NCI-H146 treated with DMSO at 0.1 percent for 48 hours (cell line): ENCODE results near the gene NPR1.
A peak's percentile ranks its signal among the peaks of the same experiment; 100 is the strongest.
"Not testable (repeated sequence)": the region's sequence is repeated elsewhere in the genome, so short reads cannot be mapped to it uniquely, and the experiment has no call there.

Experiments used
- DNase-seq: peaks from one replicate; lab custom pipeline; 2025; ENCODE audit not compliant: unreplicated experiment; lab: John Stamatoyannopoulos, UW

The NPR1 gene

DNA sequence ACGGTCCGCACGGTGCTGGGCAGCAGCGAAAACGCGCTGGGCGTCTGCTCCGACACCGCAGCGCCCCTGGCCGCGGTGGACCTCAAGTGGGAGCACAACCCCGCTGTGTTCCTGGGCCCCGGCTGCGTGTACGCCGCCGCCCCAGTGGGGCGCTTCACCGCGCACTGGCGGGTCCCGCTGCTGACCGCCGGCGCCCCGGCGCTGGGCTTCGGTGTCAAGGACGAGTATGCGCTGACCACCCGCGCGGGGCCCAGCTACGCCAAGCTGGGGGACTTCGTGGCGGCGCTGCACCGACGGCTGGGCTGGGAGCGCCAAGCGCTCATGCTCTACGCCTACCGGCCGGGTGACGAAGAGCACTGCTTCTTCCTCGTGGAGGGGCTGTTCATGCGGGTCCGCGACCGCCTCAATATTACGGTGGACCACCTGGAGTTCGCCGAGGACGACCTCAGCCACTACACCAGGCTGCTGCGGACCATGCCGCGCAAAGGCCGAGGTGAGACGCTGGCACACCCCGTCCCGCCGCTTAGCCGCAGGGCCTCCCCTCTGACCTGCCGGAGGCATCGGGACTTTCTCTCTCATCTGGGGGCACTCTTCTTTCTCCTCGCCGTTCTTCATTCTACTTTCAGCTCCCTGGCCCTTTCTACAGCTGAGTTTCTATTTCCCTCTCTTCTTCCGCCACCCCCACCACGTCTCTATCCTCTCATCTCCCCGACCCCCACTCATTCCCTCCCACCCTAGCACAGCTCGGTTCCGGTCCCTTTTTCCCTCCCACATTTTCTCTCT is 1.0 kb downstream of the NPR1 start:
- DNase-seq: no peak

DNA sequence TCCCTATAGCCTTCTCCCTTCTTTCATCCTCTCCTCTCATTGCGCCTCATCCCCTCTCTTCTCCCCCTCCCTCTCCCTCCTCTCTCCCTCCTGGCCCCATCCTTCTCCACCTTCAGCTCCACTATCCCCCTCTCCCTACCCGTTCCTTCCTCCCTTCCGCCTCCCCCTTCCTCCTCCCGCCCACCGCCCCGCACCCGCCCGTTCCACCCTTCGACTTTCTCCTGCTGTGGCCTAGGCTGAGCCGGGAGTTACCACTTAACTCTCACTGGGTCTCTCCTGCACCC is 1.6 kb downstream of the NPR1 start:
- no peak for DNase-seq

DNA sequence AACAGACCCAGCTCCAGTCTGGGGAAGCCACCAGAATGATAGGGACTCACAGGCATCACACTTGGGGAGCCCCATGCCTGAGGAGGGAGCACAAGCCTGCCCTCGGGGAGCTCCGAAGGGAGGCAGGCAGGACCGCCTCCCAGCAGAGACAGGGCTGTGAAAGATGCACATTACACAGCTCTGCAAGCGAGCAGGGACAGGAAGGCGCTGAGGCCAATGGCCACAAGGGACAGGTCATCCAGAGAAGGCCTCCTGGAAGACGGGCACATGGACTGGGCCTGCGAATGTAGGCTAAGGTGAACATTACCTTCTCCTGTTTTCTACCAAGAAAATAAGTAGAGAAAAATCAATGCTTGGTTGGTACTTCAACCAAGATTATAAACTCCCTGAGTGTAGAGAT is 4.2 kb downstream of the NPR1 start:
- DNase-seq: no peak

DNA sequence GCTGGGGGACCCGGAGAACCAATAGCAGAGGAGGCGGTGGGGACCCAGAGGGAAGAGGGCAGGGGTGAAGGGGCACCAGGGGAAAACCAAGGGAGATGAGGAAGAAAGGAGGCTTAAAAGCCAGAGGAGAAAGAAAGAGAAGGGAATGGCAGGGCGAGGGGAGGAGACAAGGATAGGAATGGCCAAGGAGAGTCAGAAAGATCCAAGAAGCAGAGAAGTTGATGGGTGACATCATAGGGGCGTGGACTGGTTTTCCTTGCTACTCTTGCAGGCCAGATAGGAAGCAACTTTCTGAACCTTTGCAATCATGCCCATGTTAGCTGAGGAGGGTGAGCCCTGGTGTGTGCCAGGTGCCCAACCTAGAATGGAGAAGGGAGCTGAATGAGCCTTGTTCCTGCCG is 5.4 kb downstream of the NPR1 start:
- no peak for DNase-seq

DNA sequence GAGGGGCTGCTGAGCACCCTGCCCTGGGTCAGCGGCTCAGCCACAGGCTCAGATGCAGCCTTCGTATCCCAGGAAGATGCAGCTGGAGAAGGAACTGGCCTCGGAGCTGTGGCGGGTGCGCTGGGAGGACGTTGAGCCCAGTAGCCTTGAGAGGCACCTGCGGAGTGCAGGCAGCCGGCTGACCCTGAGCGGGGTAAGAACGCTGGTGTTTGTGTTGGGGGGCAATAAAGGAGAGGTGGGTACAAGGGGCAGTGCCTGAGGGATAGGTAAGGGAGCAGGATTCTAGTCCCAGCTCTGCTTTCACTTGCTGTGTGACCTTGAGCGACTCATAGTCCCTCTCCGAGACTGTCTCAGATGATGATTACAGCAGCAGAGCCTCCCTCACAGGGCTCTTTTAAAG is 6.4 kb downstream of the NPR1 start:
- DNase-seq: no peak

DNA sequence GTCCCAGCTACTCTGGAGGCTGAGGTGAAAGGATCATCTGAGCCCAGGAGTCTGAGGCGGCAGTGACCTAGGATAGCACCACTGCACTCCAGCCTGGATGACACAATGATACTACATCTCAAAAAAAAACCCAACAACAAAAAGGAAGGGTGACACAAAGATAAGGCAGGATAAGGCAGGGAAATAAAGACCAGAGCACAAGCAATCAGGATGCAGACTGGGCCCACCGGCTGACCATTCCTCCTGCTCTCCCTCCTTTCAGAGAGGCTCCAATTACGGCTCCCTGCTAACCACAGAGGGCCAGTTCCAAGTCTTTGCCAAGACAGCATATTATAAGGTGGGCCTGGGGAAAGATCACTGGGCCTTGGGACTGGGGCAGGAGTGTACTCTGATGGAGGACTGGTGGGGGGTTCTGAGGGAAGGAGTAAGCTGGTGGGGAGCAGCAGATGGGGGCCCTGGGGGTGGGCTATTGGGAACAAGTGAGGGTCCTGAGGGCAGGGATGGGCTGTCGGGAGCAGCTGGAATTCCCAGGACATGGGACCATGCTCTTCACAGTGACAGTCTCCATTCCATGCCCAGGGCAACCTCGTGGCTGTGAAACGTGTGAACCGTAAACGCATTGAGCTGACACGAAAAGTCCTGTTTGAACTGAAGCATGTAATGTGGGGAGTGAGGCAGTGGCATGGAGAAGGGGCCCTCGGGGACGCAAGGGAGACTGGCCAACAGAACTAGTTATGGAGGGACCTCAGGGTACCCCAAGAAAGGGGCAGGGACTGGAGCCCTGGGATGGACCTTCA is 7.3 kb downstream of the NPR1 start:
- DNase-seq: no peak

DNA sequence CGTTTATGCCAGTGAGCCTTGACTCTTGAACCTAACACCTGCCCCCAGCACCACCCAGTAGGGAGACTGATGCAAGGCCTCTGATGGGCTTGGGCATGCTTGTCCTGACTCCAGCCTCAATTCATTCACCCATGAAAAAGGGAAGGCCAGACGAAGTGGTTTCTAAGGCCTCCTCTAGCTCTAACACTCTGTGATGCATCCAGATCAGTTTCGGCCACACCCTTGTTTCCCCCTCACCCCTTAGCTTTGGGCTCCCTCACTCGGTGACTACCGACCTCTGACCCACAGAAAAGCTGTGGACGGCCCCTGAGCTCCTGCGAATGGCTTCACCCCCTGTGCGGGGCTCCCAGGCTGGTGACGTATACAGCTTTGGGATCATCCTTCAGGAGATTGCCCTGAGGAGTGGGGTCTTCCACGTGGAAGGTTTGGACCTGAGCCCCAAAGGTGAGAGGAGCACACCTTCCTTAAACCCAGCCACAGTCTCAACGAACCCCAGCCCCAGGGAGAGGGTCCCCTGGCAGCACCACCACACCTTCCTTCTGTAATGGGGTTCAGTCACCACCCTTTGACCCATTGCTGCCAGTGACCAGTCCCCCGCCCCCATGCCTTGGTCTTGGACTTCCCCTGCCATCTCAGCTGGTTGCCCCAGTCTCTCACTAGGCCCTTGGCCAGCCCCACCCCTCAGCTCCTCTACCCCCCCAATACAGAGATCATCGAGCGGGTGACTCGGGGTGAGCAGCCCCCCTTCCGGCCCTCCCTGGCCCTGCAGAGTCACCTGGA is 9.0 kb downstream of the NPR1 start:
- no peak for DNase-seq

DNA sequence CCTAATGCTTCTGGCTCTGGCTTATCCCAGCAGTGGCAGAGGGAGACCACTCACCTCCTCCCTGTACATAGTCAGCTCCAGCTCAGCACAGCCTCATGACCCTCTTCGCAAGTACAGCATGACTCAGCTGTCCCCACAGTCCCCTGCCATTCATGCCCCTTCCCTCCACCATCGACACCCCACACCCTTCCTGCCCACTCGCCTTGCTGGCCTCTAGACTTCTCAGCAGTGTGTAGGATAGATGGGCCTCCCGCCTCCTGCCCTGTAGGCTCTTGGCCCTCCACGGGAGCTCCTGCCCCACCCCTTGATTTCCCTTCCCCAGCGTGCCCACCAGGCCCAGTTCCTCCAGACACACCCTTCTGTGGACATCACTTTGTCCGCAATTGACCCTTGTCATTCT is 9.8 kb downstream of the NPR1 start:
- DNase-seq: no peak

DNA sequence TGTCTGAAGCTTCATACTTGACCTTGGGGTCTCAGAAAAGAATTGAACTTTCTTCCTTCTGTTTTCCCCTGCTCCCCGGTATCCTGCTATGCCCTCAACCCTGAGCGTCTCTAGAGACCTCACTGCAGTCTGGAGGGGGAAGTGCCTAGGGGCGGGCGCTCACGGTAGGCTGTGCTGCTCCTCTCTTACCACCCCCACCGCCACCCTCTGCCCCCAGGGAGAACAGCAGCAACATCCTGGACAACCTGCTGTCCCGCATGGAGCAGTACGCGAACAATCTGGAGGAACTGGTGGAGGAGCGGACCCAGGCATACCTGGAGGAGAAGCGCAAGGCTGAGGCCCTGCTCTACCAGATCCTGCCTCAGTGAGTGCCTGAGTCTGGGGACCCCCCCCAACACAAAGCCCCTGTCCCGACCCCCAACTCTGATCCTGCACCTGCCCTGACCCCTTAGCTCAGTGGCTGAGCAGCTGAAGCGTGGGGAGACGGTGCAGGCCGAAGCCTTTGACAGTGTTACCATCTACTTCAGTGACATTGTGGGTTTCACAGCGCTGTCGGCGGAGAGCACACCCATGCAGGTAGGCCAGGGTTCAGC is 10.3 kb downstream of the NPR1 start:
- no peak for DNase-seq

DNA sequence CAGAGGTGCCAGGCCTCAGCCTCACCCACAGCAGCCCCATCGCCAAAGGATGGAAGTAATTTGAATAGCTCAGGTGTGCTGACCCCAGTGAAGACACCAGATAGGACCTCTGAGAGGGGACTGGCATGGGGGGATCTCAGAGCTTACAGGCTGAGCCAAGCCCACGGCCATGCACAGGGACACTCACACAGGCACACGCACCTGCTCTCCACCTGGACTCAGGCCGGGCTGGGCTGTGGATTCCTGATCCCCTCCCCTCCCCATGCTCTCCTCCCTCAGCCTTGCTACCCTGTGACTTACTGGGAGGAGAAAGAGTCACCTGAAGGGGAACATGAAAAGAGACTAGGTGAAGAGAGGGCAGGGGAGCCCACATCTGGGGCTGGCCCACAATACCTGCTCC is 15.0 kb downstream of the NPR1 start:
- no peak for DNase-seq

DNA sequence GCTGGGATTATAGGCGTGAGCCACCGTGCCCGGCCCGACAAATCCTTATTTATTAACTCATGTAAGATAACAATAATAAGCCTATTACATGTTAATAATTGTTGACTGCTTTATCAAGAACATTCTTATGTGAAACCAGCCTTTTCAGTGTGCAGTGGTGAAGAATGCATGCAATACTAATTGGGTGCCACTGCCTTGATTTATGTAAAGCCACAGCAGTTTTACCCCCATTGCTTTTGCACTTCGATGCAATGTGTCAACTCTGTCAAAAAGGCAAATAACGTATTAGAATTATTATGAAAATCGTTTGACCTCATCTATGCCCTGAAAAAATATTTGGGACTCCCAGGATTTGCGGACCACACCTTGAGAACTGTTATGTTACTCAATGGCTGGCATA is 18.3 kb downstream of the NPR1 start:
- DNase-seq: no peak

DNA sequence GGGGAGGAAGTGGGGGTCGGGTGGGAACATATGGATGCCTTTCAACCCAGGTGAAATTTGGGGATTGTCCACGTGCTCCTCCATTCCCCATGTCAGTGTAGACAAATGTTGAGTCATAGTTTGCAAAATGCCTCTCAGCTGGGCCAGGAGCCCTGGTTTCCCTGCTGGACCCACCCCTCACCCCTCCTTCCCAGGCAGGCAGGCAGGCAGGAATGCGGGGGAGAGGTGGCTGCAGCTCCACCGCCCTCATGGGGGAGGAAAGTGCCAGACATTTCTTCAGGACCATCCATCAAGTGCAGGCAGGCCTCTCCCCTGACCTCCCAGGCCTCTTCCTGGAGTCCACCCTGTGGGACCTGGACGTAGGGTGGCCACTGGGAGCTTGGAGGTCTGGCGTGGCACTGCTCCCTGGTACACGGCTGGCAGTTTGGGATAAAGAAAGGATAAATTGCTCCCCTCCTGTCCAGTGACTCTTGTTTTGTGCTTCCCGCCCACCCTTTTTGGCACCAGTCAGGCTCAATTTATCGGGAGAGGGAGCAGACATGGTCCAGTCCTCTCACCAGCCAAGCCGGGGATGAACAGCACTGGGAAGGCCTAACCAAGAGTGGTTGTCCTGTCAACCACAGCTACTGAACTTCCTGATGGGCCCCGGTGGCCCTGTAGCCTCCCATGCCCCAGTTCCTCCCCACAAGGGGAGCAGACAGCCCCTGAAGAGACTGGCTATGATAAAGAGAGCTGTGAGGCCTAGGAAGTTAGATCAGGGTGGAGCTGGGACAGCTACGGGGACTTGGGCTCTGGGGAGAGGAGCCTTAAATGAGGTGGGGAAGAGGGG is 18.9 kb downstream of the NPR1 start:
- no peak for DNase-seq

DNA sequence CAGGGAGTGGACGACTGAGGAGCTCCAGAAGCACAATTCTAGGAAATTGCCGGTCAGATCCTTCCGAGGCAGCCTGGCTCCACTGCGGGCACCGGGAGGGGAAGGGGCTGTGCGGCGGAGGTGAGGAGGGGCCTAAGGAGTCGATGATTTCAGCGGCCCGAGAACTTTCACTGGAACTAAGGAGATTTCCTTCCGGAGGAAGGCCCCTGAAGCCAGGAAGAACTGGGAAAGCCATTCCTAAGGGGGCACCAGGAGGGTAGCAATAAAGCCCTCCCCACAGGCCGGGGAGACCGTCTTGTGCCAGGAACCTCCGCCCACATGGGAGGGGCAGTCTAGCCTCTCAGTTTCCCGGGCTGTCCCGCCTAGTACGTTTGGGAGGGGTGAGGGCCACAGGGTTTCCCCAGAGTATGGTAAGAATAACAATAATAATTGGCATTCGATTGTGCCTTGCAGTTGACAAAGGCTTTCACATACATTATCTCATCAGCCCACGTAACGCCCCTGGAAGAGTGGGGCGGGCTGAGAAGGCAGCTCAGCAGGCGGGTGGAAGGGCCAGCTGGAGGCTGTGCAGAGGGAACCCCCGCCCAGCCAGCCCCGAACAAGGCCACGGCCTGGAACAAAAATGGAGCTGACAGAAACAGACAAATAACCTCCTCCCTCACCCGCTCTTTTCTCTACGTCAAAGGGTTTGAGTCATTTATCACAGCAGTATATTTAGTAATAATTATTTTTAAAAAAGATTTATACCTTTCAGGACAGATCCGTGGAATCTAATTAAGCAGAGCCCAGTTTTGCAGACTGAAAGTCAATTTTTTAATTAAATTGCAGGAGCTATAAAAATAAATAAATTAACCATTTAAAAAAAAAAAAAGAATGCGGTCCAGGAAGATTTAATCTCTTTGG is 19.8 kb downstream of the NPR1 start:
- peak; percentile 24 for DNase-seq

DNA sequence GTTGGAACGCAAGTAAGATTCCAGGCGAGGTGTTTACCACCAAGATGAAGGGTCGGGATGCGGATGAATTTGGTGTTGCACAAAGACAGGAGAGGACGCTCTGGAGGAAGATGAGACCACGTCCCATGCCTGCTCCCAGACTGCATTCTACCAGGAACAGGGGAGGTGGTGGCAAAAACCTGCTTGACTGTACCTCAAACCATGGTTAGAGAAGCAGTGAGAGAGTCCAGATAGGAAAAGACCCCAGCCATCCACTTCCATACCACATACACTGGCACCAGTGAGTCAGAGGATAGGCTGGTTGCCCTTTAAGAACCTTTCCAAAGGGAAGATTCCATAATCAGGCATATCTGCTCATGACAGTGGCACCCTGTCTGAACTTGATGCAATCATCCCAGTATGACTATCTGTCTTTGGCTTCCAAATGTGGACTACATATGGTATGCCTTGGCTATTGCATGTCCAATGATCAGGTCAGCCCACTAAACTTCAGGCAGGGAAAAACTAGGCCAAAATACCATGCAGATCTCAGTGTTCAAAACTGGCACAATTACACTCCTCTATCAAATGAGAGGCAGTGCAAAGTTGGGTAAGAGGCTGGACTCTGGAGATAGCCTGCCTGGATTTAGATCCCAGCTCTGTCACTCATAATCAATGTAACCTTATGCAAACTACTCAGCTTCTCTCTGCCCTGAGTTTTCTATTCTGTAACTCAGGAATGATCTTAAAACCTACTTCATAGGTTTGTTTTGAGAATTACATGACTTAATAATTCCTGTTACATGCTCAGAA is 20.6 kb downstream of the NPR1 start:
- DNase-seq: no peak

DNA sequence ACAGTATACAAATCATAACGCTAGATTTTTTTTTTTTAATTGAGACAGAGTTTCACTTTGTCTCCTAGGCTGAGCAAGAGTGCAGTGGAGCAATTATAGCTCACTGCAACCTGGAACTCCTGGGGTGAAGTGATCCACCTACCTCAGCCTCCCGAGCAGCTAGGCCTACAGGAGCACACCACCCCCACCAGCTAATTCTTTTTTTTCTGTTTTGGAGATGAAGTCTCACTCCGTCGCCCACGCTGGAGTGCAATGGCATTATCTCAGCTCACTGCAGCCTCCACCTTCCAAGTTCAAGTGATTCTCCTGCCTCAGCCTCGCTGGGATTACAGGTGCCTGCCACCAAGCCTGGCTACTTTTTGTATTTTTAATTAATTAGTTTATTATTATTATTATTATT is 21.3 kb downstream of the NPR1 start:
- no peak for DNase-seq

DNA sequence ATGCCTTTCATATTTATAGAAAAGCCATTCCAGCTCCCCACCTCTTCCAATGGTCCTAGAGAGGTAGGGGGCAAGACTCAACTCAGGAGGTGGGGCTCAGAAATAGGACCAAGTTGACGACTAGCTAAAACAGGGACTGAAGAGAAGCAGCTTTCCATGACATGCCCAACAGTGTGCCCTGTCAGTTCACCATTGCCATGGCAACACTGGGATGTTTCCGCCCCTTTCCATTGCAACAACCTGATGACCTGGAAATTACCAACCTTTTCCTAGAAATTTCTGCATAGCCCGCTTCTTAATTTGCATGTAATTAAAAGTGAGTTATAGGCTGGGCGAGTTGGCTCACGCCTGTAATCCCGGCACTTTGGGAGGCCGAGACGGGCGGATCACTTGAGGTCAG is 27.0 kb downstream of the NPR1 start:
- DNase-seq: no peak

DNA sequence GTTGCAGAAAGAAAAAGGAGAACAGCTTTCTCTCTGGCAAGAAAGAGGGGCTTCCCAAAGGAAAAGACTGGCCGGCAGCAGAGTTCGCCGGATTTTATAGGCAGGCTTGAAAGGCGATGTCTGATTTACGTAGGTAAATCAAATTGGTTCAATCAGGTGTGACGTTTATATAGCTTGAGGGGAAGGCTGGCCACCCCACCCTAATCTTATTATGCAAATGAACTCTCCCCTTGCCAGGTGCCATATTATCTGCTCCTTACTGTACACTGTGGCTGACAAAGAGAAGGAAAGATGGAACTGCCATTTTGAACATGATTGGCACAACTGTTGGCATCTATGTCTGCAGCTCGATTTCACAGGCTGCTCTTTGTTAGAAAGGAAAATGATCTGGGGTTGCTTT is 32.5 kb downstream of the NPR1 start:
- peak; percentile 23 for DNase-seq

DNA sequence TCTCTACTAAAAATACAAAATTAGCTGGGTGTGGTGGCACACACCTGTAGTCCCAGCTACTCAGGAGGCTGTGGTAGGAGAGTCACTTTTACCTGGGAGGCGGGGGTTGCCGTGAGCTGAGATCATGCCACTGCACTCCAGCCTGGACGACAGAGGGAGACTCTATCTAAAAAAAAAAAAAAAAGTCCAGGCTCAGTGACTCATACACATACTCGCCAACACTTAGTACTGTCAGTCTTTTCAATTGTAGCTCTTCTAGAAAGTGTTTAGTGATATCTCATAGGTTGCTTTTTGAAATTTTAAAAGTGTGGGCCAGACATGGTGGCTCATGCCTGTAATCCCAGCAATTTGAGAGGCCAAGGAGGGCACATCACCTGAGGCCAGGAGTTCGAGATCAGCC is 37.7 kb downstream of the NPR1 start:
- DNase-seq: not testable (repeated sequence)

DNA sequence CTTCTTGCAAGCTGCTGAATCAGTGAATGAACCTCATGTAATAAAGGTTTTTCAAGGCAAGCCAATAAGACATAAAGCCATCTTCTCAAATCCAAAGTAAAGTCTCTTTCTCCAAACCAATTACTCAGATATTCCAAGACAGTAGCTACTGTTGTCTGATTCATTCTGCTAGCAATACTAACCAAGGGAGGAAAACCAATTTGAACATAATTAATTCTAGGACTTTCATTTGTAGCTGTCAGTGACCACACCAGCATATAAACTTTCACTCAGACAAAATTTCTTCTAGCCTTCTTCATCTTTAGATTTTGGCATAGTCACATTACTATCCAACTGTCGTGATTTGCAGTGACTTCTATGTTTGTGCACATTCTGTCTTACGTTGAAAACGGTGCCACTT is 38.8 kb downstream of the NPR1 start:
- no peak for DNase-seq
